Cardiac atrium fibroblast (primary cell): ENCODE measurements around the gene HOXA2. TPM values are rescaled to one million over a fixed set of nuclear protein-coding genes. Genes with fewer than 3 reads are reported as not detected.

Experiments
- total RNA-seq: library from RNA; depleted of rRNA; stranded (reverse); fragments of >200 nt; gene quantifications from 2 replicates; pipeline ENCODE4 v1.2.3, GENCODE V29; 2015

HOXA2 gene
- not detected in 2 replicates for total RNA-seq

DNA sequence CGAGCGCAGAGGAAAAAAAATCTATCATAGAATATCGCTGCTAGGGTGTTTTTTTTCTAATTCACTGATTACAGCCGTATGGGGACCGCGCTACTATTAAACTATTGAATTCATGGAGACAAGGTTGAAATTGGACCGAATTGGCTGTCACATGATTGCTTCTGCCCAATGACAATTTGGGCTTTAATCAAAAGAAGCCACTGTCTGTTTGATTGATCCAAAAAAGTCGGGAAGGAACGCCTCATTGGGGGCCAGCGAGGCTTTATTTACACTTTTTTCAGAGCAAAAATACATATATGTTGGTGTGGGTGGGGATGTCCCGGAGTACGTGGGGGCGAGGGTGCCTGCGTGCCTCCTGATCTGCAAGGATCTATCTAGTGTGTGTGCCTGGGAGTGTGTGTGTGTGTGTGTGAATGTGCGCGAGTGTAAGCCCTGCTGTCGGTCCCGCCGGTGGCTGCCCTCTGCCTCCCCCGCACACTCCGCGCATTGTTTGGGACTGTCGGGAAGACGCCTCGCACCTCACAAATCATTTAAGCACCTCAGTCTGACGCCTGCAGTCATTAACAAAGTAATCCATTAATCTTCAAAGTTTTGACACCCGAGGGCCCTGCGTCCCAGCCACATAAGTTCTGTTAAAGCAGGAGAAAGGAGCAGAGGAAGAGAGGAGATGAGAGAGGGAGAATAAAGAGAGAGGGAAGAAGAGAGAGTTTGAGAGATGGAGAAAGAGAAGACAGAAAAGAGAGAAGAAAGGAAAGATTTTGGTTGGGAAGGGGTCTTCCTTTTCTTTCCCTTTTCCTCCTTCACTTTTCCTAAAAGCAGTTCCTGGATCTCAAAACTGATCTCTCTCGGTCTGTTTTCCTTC is at the start of gene HOXA2:
Gene HOXA2 (minus strand): TSS at position 103 of the 862 bp plus-strand sequence. CDS start 183 bp downstream, outside the sequence.

DNA sequence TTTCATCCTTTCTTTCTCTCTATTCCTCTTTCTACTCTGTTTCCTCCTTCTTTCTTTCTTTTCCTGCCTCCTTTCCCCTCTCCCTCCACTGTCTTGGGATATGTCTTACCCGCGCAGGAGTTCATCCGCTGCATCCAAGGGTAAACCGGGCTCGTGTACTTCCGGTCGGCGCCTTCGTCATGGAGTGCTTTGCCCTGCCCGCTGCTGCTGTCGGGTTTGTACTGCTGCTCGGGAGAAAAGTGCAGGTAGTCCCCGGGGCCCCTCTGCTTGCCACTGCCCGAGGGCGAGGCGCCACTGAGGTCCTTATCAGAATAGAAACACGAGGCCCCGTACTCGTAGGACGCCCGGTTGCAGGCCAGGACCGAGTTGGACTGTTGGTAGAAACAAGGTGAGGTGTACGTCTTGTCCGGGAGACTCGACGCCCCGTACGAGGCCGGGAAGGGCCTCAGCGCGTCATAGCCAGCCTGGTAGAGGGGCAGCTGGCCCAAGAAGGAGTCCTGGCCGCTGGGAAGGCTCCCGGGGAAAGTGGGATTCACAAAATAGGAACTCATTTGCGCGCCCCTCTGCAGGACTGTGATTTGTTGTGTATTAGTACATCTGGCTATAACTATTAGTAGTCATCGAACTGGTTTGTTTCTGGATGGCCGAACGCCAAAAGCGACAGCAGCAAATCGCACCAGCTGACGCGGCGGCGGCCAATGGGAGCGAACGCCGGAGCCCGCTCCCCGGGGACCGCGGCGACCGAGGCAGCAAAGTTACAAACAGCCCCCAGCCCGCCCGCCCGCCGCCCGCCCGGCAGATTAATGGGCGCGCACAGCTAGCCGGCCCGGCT is 44.9 kb upstream of the HOXA2 start, which contains the start of gene HOXA6:
Gene HOXA6 (minus strand): TSS at position 576 of the 832 bp plus-strand sequence. CDS start 25 bp downstream, at position 551.

DNA sequence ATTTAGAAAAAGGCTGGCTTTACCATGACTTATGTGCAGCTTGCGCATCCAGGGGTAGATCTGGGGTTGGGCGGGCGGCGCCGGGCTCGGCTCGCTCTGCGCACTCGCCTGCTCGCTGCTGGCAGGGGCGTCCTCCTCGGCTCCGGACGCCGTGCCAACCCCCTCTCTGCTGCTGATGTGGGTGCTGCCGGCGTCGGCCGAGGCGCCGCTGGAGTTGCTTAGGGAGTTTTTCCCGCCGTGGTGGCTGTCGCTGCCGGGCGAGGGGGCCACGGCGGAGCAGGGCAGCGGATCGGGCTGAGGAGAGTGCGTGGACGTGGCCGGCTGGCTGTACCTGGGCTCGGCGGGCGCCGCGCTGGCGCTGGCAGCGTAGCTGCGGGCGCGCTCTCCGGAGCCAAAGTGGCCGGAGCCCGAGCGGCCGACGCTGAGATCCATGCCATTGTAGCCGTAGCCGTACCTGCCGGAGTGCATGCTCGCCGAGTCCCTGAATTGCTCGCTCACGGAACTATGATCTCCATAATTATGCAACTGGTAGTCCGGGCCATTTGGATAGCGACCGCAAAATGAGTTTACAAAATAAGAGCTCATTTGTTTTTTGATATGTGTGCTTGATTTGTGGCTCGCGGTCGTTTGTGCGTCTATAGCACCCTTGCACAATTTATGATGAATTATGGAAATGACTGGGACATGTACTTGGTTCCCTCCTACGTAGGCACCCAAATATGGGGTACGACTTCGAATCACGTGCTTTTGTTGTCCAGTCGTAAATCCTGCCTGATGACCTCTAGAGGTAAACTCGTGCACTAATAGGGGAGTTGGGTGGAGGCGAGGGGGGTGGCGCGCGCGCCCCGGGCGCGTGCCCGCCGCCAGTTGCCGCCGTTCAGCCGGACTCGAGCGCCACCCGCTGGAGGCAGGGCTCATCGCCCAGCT is 40.8 kb upstream of the HOXA2 start, which contains the start of gene HOXA5:
Gene HOXA5 (minus strand): TSS at position 659 of the 927 bp plus-strand sequence. CDS start 74 bp downstream, at position 585.

DNA sequence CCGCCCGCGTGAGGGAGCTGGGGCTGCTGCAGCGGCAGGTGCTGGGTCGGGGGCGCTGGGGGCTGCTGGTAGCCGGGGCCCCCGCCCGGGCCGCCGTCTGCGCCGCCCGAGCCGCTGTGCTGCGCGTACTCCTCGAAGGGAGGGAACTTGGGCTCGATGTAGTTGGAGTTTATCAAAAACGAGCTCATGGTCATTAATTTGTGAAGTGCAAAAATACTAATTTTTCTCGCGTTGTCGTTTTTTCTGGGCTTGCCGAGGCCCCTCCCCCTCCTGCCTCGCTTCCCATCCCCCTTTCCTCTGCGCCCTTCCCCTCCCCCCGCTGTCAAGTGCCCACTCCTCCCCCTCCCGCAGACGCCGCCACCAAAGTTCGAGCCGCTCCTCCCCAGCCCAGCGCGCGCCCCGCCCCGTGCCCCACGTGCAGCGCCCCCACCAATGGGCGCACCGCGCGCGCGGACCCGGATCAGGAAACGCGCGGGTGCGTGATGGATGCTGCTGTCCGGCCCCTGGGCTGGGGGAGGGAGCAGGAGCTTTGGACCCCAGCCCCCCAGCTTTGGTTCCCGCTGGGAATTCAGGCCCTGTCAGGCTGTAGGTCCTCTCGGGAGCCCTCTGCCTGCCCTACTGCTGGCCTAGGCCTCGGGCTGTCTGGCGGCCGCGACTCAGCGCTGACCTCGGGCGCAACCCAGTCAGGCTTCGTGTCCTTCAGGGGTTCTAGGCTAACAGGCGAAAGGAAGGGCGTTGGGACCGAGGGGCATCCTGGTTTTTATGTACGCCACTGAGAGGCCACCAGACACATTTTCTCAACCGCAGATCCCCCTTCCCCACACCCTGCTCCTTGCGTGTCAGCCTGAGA is 28.3 kb upstream of the HOXA2 start, which contains the start of gene HOXA4:
Gene HOXA4 (minus strand): TSS at position 218 of the 850 bp plus-strand sequence. CDS start 24 bp downstream, at position 194.

DNA sequence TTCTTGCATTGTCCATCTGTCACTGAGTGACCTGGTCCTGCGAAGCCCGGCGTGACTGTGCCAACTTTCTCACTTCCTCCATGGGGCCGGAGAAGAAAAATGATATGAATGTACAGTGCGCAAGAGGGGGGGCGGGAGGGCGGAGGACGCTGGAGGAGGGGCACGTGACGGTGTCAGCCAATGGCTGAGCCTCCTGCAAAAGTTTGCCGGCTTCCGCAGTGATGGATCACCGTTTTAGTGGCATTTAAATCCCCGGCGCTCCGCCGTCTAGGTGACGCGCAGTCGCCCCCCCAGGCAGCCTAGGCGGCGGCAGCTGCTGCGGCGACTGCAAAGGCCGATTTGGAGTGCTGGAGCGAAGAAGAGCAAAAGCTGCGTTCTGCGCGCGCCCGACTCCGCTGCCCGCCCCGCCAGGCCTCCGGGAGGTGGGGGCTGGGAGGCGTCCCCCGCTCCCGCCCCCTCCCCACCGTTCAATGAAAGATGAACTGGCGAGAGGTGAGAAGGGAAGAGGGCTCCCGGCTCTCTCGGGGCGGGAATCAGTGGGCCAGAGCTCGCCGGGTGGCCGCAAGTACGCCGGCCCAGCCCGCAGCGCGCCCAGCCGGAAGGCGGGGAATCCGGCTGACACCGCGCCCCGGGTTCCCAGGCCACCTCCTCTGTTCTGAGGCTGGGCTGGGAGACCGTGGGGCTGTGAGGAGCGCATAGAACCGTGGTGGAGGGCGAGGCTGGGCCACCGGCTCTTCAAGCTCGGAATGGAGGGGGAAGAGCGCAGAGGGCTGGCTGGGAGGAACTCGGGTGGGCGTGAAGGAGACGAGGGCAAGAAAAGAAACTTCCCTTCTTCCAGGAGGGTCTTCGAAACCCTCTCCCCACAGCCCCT is 6.4 kb downstream of the HOXA2 start, which contains the start of gene HOXA1:
Gene HOXA1 (minus strand): TSS at position 104 of the 871 bp plus-strand sequence. CDS start 88 bp downstream, at position 16.

Other genes starting within 250 kb of the HOXA2 start
- 14.4 and 22.6 TPM in 2 replicates for gene SKAP2, start 238.1 kb downstream of the HOXA2 start, total RNA-seq
- gene HOXA1, start 6.7 kb downstream of the HOXA2 start, total RNA-seq = not detected in 2 replicates
- gene HOXA4, start 28.1 kb upstream of the HOXA2 start, total RNA-seq = not detected in 2 replicates
- gene HOXA5, start 41.0 kb upstream of the HOXA2 start, total RNA-seq = not detected in 2 replicates
- not detected in 2 replicates for gene HOXA6, start 45.1 kb upstream of the HOXA2 start, total RNA-seq
- gene HOXA3, start 49.9 kb upstream of the HOXA2 start, total RNA-seq = not detected in 2 replicates
- gene HOXA7, start 54.0 kb upstream of the HOXA2 start, total RNA-seq = not detected in 2 replicates
- gene HOXA9, start 62.9 kb upstream of the HOXA2 start, total RNA-seq = not detected in 2 replicates
- gene HOXA10, start 71.6 kb upstream of the HOXA2 start, total RNA-seq = under 0.01 TPM in 1 of 2 replicates, not detected in the other
- not detected in 2 replicates for gene HOXA11, start 82.5 kb upstream of the HOXA2 start, total RNA-seq
- gene HOXA13, start 97.4 kb upstream of the HOXA2 start, total RNA-seq = not detected in 2 replicates
- not detected in 2 replicates for gene EVX1, start 140.1 kb upstream of the HOXA2 start, total RNA-seq